HG03139 (cell line): Measurements from ENCODE around the gene DENND2D.

Experiments
- ATAC-seq: cut with Tn5 transposase; IDR thresholded peaks from one replicate; pipeline ENCODE4 v1.9.1; 2021; ENCODE audit not compliant: unreplicated experiment

DENND2D gene

GRCh38 chr1:111179968-111180533, 20.4 kb downstream of the DENND2D start:
- no peak for ATAC-seq

- no peak for ATAC-seq
These were observed 23.8 kb downstream of the DENND2D start for GRCh38 chr1:111176678-111177077.

- ATAC-seq = no peak
These were observed 25.1 kb downstream of the DENND2D start for GRCh38 chr1:111175349-111175748.

GRCh38 chr1:111174070-111174469, 26.4 kb downstream of the DENND2D start:
- no peak for ATAC-seq

- ATAC-seq = no peak
These were observed 28.0 kb downstream of the DENND2D start for GRCh38 chr1:111172463-111172862.

- no peak for ATAC-seq
These were observed 36.3 kb downstream of the DENND2D start for GRCh38 chr1:111164151-111164550.

GRCh38 chr1:111163363-111163762, 37.1 kb downstream of the DENND2D start:
- no peak for ATAC-seq

GRCh38 chr1:111162488-111162880, 38.0 kb downstream of the DENND2D start:
- ATAC-seq = no peak

GRCh38 chr1:111161843-111162487, 38.5 kb downstream of the DENND2D start:
- ATAC-seq = no peak

GRCh38 chr1:111157431-111157830, 43.0 kb downstream of the DENND2D start:
- ATAC-seq = no peak

- ATAC-seq = no peak
These were observed 46.1 kb downstream of the DENND2D start for GRCh38 chr1:111154021-111154999.

GRCh38 chr1:111151838-111152237, 48.6 kb downstream of the DENND2D start:
- ATAC-seq = no peak

GRCh38 chr1:111148376-111148881, 52.0 kb downstream of the DENND2D start:
- ATAC-seq = no peak

GRCh38 chr1:111147948-111148347, 52.5 kb downstream of the DENND2D start:
- no peak for ATAC-seq

GRCh38 chr1:111145963-111146768, 54.3 kb downstream of the DENND2D start:
- ATAC-seq = no peak

- no peak for ATAC-seq
These were observed 54.9 kb downstream of the DENND2D start for GRCh38 chr1:111145542-111145941.

GRCh38 chr1:111142356-111142975, 58.0 kb downstream of the DENND2D start:
- no peak for ATAC-seq

GRCh38 chr1:111141245-111142220, 58.9 kb downstream of the DENND2D start:
- no peak for ATAC-seq

GRCh38 chr1:111140680-111140967, 59.8 kb downstream of the DENND2D start:
- no peak for ATAC-seq
